ENCODE measurements around the gene ARID1B. TPM values are rescaled to one million over a fixed set of nuclear protein-coding genes. Genes with fewer than 3 reads are reported as not detected.

Gene ARID1B
- total and polyA plus RNA-seq, 10 donors = 17.7 to 223 (median 141) TPM

GRCh38 chr6:156781861-156782631 is 4.9 kb downstream of the ARID1B start:
- DNase-seq = no peak
- Histone ChIP-seq H3K27ac (peak overlapping the region; percentile 6 to 98 (median 98)), H3K4me3 (peak overlapping the region; percentile 4 to 90 (median 72)), H3K9me3 (no peaks in the 10 kb centered on the region), H3K4me1 (peaks cover 25 to 74% (median 66%) of the 10 kb centered on the region in 6 donors), H3K27me3 (replicated peaks in 1 of 7) (no peaks in the 10 kb centered on the region), H3K36me3 (peaks cover 0 to 10% (median 0%) of the 10 kb centered on the region in 6 donors)
- intact Hi-C loops (cut with DNase I; ENCODE audit: low total_unique reads) = loop anchor here (5.0 kb wide), 1 partner anchor 235 kb away; no protein-coding TSS in a partner anchor
- WGBS, 5 donors = 3 to 6% (median 4%) methylated on average over 8 of the region's 8 CpGs
- TF ChIP-seq POLR2A (IDR thresholded peaks at IDR 0.05) (no peak), POLR2AphosphoS5 (IDR thresholded peaks at IDR 0.05) (no peak)
- TF ChIP-seq, protein P1, sequence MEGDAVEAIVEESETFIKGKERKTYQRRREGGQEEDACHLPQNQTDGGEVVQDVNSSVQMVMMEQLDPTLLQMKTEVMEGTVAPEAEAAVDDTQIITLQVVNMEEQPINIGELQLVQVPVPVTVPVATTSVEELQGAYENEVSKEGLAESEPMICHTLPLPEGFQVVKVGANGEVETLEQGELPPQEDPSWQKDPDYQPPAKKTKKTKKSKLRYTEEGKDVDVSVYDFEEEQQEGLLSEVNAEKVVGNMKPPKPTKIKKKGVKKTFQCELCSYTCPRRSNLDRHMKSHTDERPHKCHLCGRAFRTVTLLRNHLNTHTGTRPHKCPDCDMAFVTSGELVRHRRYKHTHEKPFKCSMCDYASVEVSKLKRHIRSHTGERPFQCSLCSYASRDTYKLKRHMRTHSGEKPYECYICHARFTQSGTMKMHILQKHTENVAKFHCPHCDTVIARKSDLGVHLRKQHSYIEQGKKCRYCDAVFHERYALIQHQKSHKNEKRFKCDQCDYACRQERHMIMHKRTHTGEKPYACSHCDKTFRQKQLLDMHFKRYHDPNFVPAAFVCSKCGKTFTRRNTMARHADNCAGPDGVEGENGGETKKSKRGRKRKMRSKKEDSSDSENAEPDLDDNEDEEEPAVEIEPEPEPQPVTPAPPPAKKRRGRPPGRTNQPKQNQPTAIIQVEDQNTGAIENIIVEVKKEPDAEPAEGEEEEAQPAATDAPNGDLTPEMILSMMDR (IDR thresholded peaks at IDR 0.05 in 8 of 11, conservative IDR thresholded peaks at IDR 0.05 in 3 of 11) = no peak

DNA sequence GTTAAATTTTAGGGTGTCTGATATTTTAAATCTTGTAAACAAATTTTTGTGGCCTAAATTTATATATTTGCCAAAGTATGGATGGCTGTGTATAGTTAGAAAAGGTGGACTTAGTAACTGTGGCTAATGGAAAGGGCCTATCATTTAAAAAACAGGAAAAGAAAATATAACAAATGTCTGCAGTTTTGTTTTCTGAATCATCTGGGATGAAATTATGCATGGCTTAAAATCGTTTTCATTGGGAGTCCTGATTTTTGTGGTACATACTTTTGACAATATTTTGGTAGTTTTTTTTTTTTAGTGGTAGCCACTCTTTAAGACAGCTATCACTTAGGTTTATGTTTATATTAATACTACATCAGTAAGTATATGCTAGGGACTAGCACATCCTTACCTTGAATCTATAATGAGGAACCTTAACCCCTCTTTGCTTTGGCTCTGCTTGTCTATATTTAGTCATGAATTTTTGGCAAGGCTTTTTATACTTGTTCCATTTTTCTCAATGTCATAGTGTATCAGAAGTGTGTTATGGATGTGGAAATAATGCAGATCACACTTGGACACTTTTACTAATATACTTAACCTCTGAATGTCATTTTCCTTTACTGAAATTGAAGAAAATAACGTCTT is 5.6 kb downstream of the ARID1B start:
- intact Hi-C loops (cut with DNase I; ENCODE audit: low total_unique reads) = loop anchor here (5.0 kb wide), 1 partner anchor 234 kb away; no protein-coding TSS in a partner anchor
- Histone ChIP-seq H3K27me3 (replicated peaks in 1 of 7) (no peaks in the 10 kb centered on the region), H3K4me1 (peaks cover 27 to 82% (median 73%) of the 10 kb centered on the region in 6 donors), H3K9me3 (no peaks in the 10 kb centered on the region), H3K36me3 (peaks cover 0 to 10% (median 0%) of the 10 kb centered on the region in 6 donors), H3K4me3 (peak overlapping the region; percentile 4 to 90 (median 72)), H3K27ac (peak overlapping the region; percentile 6 to 98 (median 98))
- no peak for DNase-seq
- TF ChIP-seq, protein P1 (IDR thresholded peaks at IDR 0.05 in 8 of 11, conservative IDR thresholded peaks at IDR 0.05 in 3 of 11) = no peak
- TF ChIP-seq POLR2A (IDR thresholded peaks at IDR 0.05) (no peak), POLR2AphosphoS5 (IDR thresholded peaks at IDR 0.05) (no peak)
- WGBS, 5 donors = 5 to 8% (median 7%) methylated on average over 2 of the region's 2 CpGs

- DNase-seq = no peak
- Histone ChIP-seq H3K27ac (peak overlapping the region in 3 of 8 donors; percentile 97 to 98 (median 98)), H3K27me3 (replicated peaks in 1 of 7) (no peaks in the 10 kb centered on the region), H3K4me3 (peak overlapping the region in 2 of 8 donors; percentile 9 to 32), H3K4me1 (peaks cover 32 to 93% (median 85%) of the 10 kb centered on the region in 6 donors), H3K36me3 (peaks cover 0 to 10% (median 0%) of the 10 kb centered on the region in 6 donors), H3K9me3 (no peaks in the 10 kb centered on the region)
- intact Hi-C loops (cut with DNase I; ENCODE audit: low total_unique reads) = loop anchor here (5.0 kb wide), 1 partner anchor 233 kb away; no protein-coding TSS in a partner anchor
- TF ChIP-seq POLR2A (IDR thresholded peaks at IDR 0.05) = no peak
- TF ChIP-seq POLR2AphosphoS5 (IDR thresholded peaks at IDR 0.05) = no peak
- TF ChIP-seq, protein P1 (IDR thresholded peaks at IDR 0.05 in 8 of 11, conservative IDR thresholded peaks at IDR 0.05 in 3 of 11) = no peak
- 73 to 93% (median 84%) methylated on average over 6 of the region's 6 CpGs for WGBS, 5 donors
Measured at GRCh38 chr6:156783958-156784357, 6.8 kb downstream of the ARID1B start.

- TF ChIP-seq POLR2A (IDR thresholded peaks at IDR 0.05) (no peak), POLR2AphosphoS5 (IDR thresholded peaks at IDR 0.05) (no peak)
- TF ChIP-seq, protein P1 (IDR thresholded peaks at IDR 0.05 in 8 of 11, conservative IDR thresholded peaks at IDR 0.05 in 3 of 11) = no peak
- no peak overlapping the region for H3K27ac ChIP-seq
- intact Hi-C loops (cut with DNase I; ENCODE audit: low total_unique reads) = no loop called here
- H3K36me3 ChIP-seq = peaks cover 0 to 10% (median 0%) of the 10 kb centered on the region in 6 donors
- H3K27me3 ChIP-seq (replicated peaks in 1 of 7) = no peaks in the 10 kb centered on the region
- WGBS, 5 donors = 86 to 95% (median 90%) methylated on average over 4 of the region's 4 CpGs
- DNase-seq = no peak
- no peak overlapping the region for H3K4me3 ChIP-seq
- no peaks in the 10 kb centered on the region for H3K9me3 ChIP-seq
- peaks cover 35 to 100% (median 93%) of the 10 kb centered on the region in 6 donors for H3K4me1 ChIP-seq
Measured at GRCh38 chr6:156786652-156787051, 9.5 kb downstream of the ARID1B start.
